ENCODE results near the gene CARD11. TPM values are rescaled to one million over a fixed set of nuclear protein-coding genes. Genes with fewer than 3 reads are reported as not detected.
A peak's percentile ranks its signal among the peaks of the same experiment; 100 is the strongest.

CARD11 gene
- total RNA-seq: 0.63 TPM

- ATAC-seq: no peak
- no peak for DNase-seq (ENCODE audit: low spot score)
Measured at GRCh38 chr7:3043544-3044371, at the start of gene CARD11. TSS of gene CARD11 (minus strand) at chr7:3043867. CDS start at chr7:2958506, 85,361 bp downstream.

DNA sequence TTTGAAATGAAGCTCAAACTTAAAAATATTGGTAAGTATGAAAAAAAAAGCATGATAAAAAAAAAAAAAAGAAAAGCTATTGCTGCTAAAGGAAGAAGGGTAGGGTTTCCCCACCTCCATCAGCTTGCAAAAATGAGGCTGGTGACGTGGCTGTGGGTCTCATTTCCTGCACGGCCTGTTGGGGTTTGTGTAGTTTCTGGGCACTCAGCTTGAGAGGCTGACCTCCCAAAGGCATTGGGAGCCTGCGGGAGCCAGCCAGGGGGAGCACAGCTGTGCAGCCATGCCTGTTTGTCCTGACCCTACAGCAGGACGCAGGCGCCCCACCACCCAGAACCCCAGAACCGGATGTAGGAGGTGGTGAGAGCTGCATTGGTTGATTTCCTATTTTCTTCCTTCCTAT is 48.8 kb upstream of the CARD11 start:
- ATAC-seq (peak; percentile 26), DNase-seq (ENCODE audit: low spot score) (no peak)

DNA sequence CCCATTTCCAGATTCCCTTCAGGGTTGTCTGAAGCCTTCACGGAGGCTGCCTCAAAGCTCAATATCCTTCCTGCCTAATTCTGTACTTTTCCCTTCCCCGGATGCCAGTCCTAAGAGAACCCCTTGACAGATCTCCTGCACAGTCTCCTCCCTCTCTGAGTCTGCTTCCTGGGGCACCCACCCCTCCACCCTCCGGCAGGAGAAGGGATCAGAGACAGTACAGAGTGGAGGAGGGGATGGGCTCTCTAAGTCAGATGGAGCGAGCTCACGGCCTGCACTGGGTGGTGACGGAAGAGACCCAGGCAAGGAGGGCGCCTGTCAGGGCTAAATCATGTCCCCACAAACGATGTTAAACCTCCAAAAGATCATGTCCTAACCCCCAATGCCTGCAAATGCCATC is 48.0 kb upstream of the CARD11 start:
- no peak for DNase-seq (ENCODE audit: low spot score)
- ATAC-seq: no peak

GRCh38 chr7:3089493-3089892 is 45.8 kb upstream of the CARD11 start:
- ATAC-seq: no peak
- DNase-seq (ENCODE audit: low spot score): no peak

DNA sequence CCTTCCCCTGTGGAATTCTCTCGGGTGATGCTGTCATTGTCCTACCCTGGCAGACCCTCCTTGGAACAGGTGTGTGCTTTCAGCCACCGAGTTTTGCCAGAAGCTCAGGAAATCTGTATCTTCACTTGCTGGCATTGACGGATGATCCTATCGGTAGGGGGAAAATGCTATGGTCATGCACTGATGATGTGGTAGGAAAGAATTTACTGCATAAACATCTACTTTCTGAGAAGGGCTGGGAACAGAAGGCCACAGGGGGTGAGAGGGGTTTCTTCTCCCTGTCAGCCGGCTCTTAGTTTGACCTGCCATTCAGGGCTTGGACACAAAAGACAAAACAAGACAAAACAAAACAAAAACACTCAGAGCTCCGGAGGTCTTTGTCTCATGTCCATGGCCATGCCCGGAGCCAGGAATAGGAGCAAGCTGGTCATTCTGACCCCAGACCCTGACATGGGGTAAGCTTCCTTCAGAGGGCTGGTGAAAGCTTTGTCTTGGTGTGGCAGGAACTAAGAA is 43.6 kb upstream of the CARD11 start:
- no peak for ATAC-seq
- DNase-seq (ENCODE audit: low spot score): no peak

- DNase-seq (ENCODE audit: low spot score) (no peak), ATAC-seq (no peak)
Measured at GRCh38 chr7:3083350-3083749, 39.7 kb upstream of the CARD11 start.

GRCh38 chr7:3082831-3083230 is 39.2 kb upstream of the CARD11 start:
- DNase-seq (ENCODE audit: low spot score): no peak
- no peak for ATAC-seq

GRCh38 chr7:3082386-3082785 is 38.7 kb upstream of the CARD11 start:
- DNase-seq (ENCODE audit: low spot score) (no peak), ATAC-seq (no peak)

DNA sequence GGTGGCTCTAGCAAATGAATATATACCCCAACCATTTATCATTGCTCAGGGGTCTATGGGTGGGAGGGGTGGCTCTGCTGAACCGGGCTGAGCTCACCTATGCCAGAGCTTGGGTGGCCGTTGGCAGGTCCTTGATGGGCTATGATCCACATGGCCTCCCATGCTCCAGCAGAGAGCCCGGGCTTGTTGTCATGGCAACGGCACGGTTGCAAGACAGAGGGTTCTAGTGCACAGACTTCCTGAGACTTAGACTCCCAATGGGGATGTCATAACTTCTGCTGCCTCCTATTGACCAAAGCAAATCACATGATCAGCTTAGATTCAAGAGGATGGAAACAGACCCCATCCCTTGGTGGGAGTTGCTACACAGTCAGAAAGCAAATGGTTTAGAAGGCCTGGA is 36.4 kb upstream of the CARD11 start:
- ATAC-seq (no peak), DNase-seq (ENCODE audit: low spot score) (no peak)

DNA sequence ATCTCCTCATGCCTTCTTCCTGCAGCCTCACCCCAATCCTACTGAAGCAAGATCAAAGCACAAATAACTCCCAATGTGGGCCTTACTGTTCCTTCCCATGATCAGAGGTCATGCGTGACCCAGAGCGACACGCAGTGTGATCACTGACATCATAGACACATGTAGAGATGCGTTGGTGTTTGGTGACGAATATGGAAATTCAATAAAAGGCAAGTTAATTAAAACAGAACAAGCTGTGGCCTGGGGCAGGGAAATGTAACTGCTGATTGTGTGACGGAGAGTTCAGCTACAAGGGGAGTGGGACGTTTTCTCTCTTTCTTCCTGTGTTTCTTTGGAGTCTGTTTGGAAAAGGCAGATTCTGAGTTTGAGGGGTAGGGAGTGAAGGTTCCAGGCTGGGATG is 34.8 kb upstream of the CARD11 start:
- no peak for DNase-seq (ENCODE audit: low spot score)
- no peak for ATAC-seq

GRCh38 chr7:3076700-3077099 is 33.0 kb upstream of the CARD11 start:
- peak; percentile 71 for ATAC-seq
- DNase-seq (ENCODE audit: low spot score): no peak

GRCh38 chr7:3076163-3076562 is 32.5 kb upstream of the CARD11 start:
- ATAC-seq (no peak), DNase-seq (ENCODE audit: low spot score) (no peak)

DNA sequence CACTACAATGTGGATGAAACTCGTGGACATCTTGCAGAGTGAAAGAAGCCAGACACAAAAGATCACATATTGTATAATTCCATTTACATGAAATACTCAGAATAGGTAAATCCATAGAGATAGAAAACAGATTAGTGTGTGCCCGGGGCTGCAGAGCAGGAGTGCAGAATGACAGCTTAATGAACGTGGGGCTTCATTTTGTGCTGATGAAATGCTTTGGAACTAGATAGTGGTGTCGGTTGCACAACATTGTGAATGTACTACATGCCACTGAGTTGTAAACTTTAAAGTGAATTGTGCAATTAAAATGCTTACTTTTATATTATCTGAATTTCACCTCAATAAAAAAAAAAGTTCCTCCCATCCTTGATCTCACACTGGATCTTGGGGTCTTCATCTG is 31.8 kb upstream of the CARD11 start:
- DNase-seq (ENCODE audit: low spot score) (no peak), ATAC-seq (no peak)

DNA sequence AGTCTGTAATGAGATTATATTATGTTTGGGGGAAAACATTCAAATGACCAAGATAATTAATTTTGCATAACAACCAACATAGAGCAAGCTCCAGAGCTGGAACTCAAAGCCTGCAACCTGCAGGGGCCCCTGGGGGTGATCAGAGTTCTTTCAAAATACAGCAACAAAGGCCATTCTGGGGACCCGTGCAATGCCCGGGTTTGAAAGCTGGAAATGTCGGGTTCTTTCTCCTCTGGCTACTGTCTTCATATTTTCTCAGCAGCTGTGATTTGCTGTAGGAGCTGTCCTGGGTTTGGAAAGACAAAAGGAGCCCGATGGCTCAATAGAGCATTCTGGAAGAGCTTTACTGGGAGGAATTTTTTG is 30.8 kb upstream of the CARD11 start:
- DNase-seq (ENCODE audit: low spot score) (no peak), ATAC-seq (no peak)

DNA sequence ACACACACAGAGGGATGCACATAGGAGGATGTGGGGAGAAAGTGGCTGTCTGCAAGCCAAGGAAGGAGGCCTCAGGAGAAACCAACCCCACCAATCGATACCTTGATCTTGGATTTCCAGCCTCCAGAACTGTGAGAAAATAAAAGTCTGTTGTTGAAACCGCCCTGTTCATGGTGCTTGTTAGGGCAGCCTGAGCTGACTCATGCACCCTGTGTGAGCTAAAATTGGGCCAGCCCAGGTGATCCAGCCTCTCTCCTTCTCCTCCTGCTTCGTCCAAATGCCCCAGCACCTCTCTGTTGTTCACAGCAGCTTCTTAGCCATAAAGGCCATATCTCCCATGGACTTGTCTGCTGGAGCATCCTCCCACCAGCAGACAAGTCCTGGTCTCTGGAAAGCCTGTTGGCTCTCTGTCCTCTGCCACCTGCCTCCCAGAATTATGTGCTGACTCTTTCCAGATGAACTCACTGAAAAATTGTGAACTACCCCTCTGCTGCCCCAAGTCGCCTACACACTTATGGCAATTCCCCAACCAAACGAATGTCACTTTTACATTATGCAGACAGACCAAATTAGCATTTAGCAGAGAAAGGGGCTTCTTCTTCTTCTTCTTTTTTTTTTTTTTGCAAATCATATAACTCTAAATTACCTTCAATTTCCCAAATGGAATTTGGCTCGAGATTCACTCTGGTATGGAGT is 30.2 kb upstream of the CARD11 start:
- ATAC-seq: no peak
- DNase-seq (ENCODE audit: low spot score): no peak

DNA sequence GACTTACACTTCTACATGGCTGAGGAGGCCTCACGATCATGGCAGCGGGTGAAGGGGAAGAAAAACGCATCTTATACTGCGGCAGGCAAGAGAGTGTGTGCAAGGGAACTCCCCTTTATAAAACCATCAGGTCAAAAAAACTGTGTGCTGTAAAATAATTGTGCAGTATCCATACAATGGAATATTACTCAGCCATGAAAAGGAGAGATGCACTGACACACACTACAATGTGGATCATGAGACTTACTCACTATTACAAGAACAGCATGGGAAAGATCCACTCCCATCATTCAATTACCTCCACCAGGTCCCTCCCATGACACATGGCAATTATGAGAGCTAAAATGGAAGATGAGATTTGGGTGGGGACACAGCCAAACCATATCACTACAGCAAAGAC is 27.2 kb upstream of the CARD11 start:
- ATAC-seq (no peak), DNase-seq (ENCODE audit: low spot score) (no peak)

DNA sequence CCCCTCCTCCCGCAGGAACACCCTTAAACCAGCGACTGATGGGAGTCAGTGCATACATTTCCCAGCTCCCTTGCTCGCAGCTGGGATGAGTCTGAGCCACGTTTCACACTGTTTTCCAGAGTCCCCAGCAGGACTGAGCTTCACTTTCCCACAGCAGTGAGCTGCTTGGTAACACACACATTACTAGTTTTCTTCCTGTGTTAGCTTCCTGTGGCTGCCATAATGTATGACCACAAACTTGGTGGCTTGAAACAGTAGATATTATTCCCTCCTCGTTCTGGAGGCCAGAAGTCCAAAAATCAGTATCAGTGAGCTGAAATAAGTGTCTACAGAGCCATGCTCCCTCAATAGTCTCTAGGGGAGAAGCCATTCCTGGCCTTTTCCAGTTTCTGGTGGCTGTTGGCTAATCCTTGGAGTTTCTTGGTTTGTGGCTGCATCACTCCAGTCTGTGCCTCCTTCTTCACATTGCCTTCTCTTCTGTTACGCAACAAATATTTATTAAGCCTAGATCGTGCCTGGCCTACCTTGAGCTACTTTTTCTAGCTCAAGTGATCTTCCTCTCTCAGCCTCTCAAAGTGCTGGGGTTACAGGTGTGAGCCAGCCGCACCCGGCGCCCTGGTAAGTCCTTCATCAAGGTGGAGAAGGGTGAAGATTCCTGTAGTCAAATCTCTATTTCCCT is 26.2 kb upstream of the CARD11 start:
- ATAC-seq: no peak
- no peak for DNase-seq (ENCODE audit: low spot score)

DNA sequence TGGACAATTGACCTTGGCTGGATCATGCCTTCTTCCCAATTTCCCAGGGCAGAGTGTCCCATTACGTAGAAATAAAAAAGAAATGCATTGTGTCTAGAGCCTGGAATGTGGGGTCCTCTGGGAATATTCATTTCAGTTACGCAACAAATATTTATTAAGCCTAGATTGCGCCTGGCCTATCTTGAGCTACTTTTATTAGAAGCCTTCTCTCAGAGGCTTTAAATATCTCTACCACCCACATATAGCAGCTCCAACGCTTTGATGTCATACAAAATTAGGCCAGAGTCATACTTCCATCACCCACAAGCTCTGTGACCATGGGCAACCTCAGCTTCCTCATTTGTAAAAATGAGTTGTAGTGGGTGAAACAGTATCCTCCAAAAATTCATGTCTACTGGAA is 24.9 kb upstream of the CARD11 start:
- no peak for DNase-seq (ENCODE audit: low spot score)
- no peak for ATAC-seq

DNA sequence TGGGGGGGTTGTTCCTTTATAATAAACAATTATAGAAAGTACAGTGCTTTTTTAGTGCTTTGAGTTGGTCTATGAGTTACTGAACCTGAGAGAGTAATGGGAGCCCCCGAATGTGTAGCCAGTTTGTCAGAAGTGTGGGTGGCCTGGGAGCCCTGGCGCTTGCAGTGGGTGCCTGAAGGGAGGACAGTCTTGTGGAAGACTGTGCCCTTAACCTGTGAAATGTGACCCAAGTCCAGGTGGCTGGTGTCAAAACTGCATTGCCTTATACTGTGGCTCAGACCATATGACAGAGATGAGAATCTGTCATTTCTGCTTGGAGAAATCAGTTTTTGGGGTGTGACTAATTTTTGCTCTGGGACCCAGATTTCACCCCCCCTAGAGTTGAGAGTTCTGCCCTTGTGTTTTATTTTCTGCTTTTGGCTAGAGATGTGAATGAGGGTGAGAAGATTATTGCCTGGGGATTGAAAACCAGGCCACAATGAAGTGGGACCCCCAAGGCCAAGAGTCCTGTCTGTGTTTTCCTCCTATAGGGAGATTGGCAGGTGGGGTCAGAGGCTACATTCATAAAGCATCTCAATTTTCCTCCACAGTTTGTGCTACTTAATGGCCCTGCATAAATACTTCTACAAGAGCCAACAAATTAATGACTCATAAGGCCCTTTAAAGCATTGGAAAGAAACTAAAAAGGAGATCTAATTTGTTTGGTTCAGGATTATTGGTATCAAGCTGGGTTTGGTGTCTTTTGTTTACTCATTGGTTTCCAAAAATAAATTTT is 24.1 kb upstream of the CARD11 start:
- no peak for ATAC-seq
- no peak for DNase-seq (ENCODE audit: low spot score)

- no peak for DNase-seq (ENCODE audit: low spot score)
- ATAC-seq: no peak
Measured at GRCh38 chr7:3067193-3067592, 23.5 kb upstream of the CARD11 start.

GRCh38 chr7:3066506-3066905 is 22.8 kb upstream of the CARD11 start:
- ATAC-seq: no peak
- DNase-seq (ENCODE audit: low spot score): no peak
